Smooth muscle cell (in vitro differentiated cells): ENCODE measurements around the gene QRFP. TPM values are rescaled to one million over a fixed set of nuclear protein-coding genes. Genes with fewer than 3 reads are reported as not detected.

Experiments
- DNase-seq: peaks from one replicate; lab custom pipeline; 2025; ENCODE audit not compliant: unreplicated experiment; lab: John Stamatoyannopoulos, UW
- H2AFZ ChIP-seq: fragments of 200-600 bp; sonication (generic); 2 replicates; pipeline ENCODE4 v1.6.0; 2016; ENCODE audit warnings: antibody characterized with exemption, low read depth, mild to moderate bottlenecking
- H3F3A ChIP-seq: fragments of 200-600 bp; sonication (generic); 2 replicates; pipeline ENCODE4 v1.6.0; 2017; ENCODE audit warnings: antibody characterized with exemption, low read depth
- H3K27ac ChIP-seq: fragments of 200-600 bp; sonication (generic); 2 replicates; pipeline ENCODE4 v1.5.1; 2016; ENCODE audit warnings: low read depth, mild to moderate bottlenecking
- H3K27me3 ChIP-seq: fragments of 200-600 bp; sonication (generic); 2 replicates; pipeline ENCODE4 v1.6.1; 2016; ENCODE audit warnings: low read depth, mild to moderate bottlenecking
- H3K36me3 ChIP-seq: fragments of 200-600 bp; sonication (generic); 2 replicates; pipeline ENCODE4 v1.5.1; 2016; ENCODE audit warnings: low read depth
- H3K4me1 ChIP-seq: fragments of 200-600 bp; sonication (generic); 2 replicates; pipeline ENCODE4 v1.5.1; 2016; ENCODE audit warnings: low read depth
- H3K4me2 ChIP-seq: fragments of 200-600 bp; sonication (generic); 2 replicates; pipeline ENCODE4 v1.6.0; 2016; ENCODE audit warnings: mild to moderate bottlenecking
- H3K4me3 ChIP-seq: fragments of 200-600 bp; sonication (generic); 2 replicates; pipeline ENCODE4 v1.5.1; 2016; ENCODE audit warnings: mild to moderate bottlenecking
- H3K79me2 ChIP-seq: fragments of 200-600 bp; sonication (generic); 2 replicates; pipeline ENCODE4 v1.6.0; 2016; ENCODE audit warnings: low read depth, mild to moderate bottlenecking
- H3K9ac ChIP-seq: fragments of 200-600 bp; sonication (generic); 2 replicates; pipeline ENCODE4 v1.6.0; 2016; ENCODE audit warnings: low read depth
- H3K9me3 ChIP-seq: fragments of 200-600 bp; sonication (generic); replicated peaks from 2 replicates; pipeline ENCODE4 v1.5.1; 2016; ENCODE audit warnings: low read depth
- H4K20me1 ChIP-seq: fragments of 200-600 bp; sonication (generic); 2 replicates; pipeline ENCODE4 v1.6.0; 2016; ENCODE audit warnings: low read depth
- CTCF ChIP-seq: fragments of 200-600 bp; sonication (generic); IDR thresholded peaks from 2 replicates; pipeline ENCODE4 v1.5.1; 2017; ENCODE audit warnings: borderline replicate concordance, mild to moderate bottlenecking, antibody characterized with exemption; ENCODE audit not compliant: insufficient read depth, poor library complexity, severe bottlenecking
- WGBS: methylation state at CpG from one replicate; pipeline ENCODE4 v1.1.7; 2016; ENCODE audit warnings: low lambda C conversion rate; 5-methylcytosine and 5-hydroxymethylcytosine counted together
- polyA plus RNA-seq: library from polyadenylated mRNA; unstranded; fragments of >200 nt; fragmentation: Nextera tagmentation; extraction: Ambion mirVana; gene quantifications from 2 replicates; pipeline ENCODE4 v1.2.1, GENCODE V29; 2016
- total RNA-seq: library from RNA; depleted of rRNA; stranded (reverse); fragments of >200 nt; gene quantifications from 2 replicates; pipeline ENCODE4 v1.2.3, GENCODE V29; 2014

QRFP gene
- total and polyA plus RNA-seq, 2 experiments from 2014 or later: 0.15 TPM; not detected in 1

GRCh38 chr9:130908878-130909355, 12.3 kb upstream of the QRFP start:
- Histone ChIP-seq H3K27me3 (no peaks in the 10 kb centered on the region), H3K9me3 (no peaks in the 10 kb centered on the region)
- no peak for TF ChIP-seq CTCF

GRCh38 chr9:130908146-130908877, 11.7 kb upstream of the QRFP start:
- no peaks in the 10 kb centered on the region for H3K4me1 ChIP-seq
- WGBS: 79% methylated on average over 22 of the region's 22 CpGs
- H3K4me2 ChIP-seq: no peak overlapping the region
- H3K27ac ChIP-seq: no peak overlapping the region
- DNase-seq: no peak
- H3K79me2 ChIP-seq: no peaks in the 10 kb centered on the region
- no peaks in the 10 kb centered on the region for H4K20me1 ChIP-seq
- no peaks in the 10 kb centered on the region for H3K9me3 ChIP-seq
- no peaks in the 10 kb centered on the region for H3F3A ChIP-seq
- H3K27me3 ChIP-seq: no peaks in the 10 kb centered on the region
- no peak overlapping the region for H2AFZ ChIP-seq
- H3K4me3 ChIP-seq: no peak overlapping the region
- TF ChIP-seq CTCF: no peak
- H3K9ac ChIP-seq: no peak overlapping the region
- H3K36me3 ChIP-seq: no peaks in the 10 kb centered on the region

More at GRCh38 chr9:130908878-130909355, 12.3 kb upstream of the QRFP start:
- H3K27ac ChIP-seq: no peak overlapping the region
- H3K4me2 ChIP-seq: no peak overlapping the region
- no peaks in the 10 kb centered on the region for H3K79me2 ChIP-seq
- H3K36me3 ChIP-seq: no peaks in the 10 kb centered on the region
- no peak for DNase-seq
- WGBS: 91% methylated on average over 15 of the region's 19 CpGs
- H3K9ac ChIP-seq: no peak overlapping the region
- no peaks in the 10 kb centered on the region for H3K4me1 ChIP-seq
- no peak overlapping the region for H2AFZ ChIP-seq
- H3K4me3 ChIP-seq: no peak overlapping the region
- no peaks in the 10 kb centered on the region for H4K20me1 ChIP-seq
- H3F3A ChIP-seq: no peaks in the 10 kb centered on the region

- Histone ChIP-seq H2AFZ (no peak overlapping the region), H3K36me3 (no peaks in the 10 kb centered on the region), H3K27me3 (no peaks in the 10 kb centered on the region), H3K27ac (no peak overlapping the region), H3K9me3 (no peaks in the 10 kb centered on the region), H3K4me3 (no peak overlapping the region), H3K79me2 (no peaks in the 10 kb centered on the region), H3K4me1 (no peaks in the 10 kb centered on the region), H4K20me1 (no peaks in the 10 kb centered on the region), H3K4me2 (no peak overlapping the region), H3K9ac (no peak overlapping the region), H3F3A (no peaks in the 10 kb centered on the region)
- 84% methylated on average over 18 of the region's 21 CpGs for WGBS
- no peak for DNase-seq
- TF ChIP-seq CTCF: no peak
These were observed 10.3 kb upstream of the QRFP start for GRCh38 chr9:130906735-130907416.
